ENCODE data around the gene PKP1. TPM values are rescaled to one million over a fixed set of nuclear protein-coding genes. Genes with fewer than 3 reads are reported as not detected.
A peak's percentile ranks its signal among the peaks of the same experiment; 100 is the strongest.

PKP1 gene
- total RNA-seq, 2 donors from 2014 or later: 36.8 to 82.9 TPM

DNA sequence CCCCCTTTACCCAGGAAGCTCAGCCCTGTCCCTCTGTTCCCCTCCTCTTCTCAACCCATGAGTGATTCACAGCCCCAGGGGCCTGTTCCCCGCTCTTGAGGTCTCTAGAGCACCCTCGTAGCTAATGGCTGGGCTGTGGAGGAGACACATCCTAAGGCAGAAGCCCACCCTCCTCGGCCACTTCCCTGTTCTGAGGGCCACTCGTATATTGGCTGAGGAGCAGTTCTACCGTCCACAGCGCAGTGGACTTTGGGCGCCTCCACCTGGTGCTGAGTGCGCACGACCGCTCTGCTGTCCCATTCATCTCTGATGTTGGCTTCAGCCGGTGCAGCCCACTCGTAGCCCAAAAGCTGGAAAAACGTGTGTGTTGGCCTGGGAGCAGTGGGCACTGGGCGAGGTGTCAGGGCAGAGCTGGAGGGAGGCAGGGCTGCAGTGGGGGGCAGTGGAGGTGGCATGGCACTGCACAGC is 24.5 kb upstream of the PKP1 start:
- no peaks in the 10 kb centered on the region for H3K27me3 ChIP-seq (replicated peaks; ENCODE audit: insufficient read depth)
- TF ChIP-seq POLR2A (IDR thresholded peaks at IDR 0.05): no peak
- TF ChIP-seq POLR2AphosphoS5 (IDR thresholded peaks at IDR 0.05): no peak
- TF ChIP-seq, protein P1, sequence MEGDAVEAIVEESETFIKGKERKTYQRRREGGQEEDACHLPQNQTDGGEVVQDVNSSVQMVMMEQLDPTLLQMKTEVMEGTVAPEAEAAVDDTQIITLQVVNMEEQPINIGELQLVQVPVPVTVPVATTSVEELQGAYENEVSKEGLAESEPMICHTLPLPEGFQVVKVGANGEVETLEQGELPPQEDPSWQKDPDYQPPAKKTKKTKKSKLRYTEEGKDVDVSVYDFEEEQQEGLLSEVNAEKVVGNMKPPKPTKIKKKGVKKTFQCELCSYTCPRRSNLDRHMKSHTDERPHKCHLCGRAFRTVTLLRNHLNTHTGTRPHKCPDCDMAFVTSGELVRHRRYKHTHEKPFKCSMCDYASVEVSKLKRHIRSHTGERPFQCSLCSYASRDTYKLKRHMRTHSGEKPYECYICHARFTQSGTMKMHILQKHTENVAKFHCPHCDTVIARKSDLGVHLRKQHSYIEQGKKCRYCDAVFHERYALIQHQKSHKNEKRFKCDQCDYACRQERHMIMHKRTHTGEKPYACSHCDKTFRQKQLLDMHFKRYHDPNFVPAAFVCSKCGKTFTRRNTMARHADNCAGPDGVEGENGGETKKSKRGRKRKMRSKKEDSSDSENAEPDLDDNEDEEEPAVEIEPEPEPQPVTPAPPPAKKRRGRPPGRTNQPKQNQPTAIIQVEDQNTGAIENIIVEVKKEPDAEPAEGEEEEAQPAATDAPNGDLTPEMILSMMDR (IDR thresholded peaks at IDR 0.05): no peak
- WGBS: 92% methylated on average over 14 of the region's 14 CpGs
- no peaks in the 10 kb centered on the region for H3K4me1 ChIP-seq (replicated peaks)
- intact Hi-C loops (cut with DNase I): no loop called here
- H3K36me3 ChIP-seq: no peaks in the 10 kb centered on the region
- H3K9me3 ChIP-seq: no peaks in the 10 kb centered on the region
- no peak overlapping the region for H3K4me3 ChIP-seq
- DNase-seq (ENCODE audit: low spot score): no peak
- H3K27ac ChIP-seq: no peak overlapping the region

DNA sequence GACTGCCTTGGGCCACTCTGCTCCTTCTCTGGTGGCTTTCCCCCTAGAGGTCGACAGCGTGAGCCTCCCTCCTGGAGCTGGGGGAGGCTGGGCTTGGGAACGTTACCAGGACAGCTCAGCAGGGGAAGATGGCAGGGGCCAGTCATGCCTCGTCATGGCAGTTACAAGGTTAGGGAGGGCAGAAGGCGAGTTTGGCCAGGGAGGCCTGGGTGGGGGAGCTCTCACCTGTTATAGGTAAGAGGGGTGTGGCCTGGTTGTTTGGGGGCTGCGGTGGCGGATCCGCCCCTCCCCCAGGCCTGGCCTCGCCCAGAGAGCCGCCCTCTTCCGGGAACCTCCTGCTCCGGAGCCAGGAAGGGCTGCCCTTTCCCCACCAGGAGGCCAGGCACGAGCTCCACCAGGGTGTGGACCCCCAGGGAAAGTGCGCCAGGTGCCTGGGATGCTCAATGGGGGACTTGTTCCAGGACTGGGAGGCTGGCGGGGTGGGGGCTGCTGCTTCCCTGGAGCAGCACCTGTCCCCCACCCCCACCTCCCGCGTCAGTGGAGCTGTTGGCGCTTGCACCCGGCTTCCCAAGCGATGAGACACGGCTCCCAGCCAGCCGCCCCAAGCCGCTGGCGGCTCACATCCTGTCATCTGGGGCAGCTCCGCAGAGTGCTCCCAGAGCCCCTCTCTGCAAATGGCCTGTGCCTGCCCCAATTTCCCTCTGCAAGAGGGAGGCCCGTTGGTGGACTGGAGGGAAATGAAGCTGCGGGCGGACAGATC is 23.6 kb upstream of the PKP1 start:
- H3K27ac ChIP-seq: no peak overlapping the region
- TF ChIP-seq, protein P1 (IDR thresholded peaks at IDR 0.05): peak in 1 of 4 experiments; percentile 42
- TF ChIP-seq POLR2AphosphoS5 (IDR thresholded peaks at IDR 0.05): no peak
- no peaks in the 10 kb centered on the region for H3K27me3 ChIP-seq (replicated peaks; ENCODE audit: insufficient read depth)
- no peaks in the 10 kb centered on the region for H3K9me3 ChIP-seq
- intact Hi-C loops (cut with DNase I): no loop called here
- H3K4me1 ChIP-seq (replicated peaks): no peaks in the 10 kb centered on the region
- 10% methylated on average over 23 of the region's 28 CpGs for WGBS
- no peaks in the 10 kb centered on the region for H3K36me3 ChIP-seq
- DNase-seq (ENCODE audit: low spot score): peak; percentile 43
- H3K4me3 ChIP-seq: no peak overlapping the region

DNA sequence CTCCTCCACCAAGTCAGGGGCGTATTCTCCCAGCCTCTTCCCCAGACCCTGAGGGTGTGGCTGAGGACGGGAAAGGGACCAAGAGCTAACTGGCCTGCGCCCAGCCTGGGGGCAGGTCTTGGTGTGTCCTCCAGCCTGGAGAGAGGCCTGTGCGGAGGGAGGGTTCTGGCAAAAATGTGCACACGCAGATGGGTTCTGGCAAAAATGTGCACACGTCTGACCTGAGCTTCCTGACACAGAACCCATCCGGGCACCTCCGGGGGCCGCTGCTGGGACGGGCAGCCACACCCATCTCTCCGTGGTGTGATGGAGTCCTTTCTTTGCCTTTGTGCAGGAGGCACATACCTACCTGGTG is 23.1 kb upstream of the PKP1 start:
- DNase-seq (ENCODE audit: low spot score): no peak
- WGBS: 8% methylated on average over 11 of the region's 11 CpGs
- no peaks in the 10 kb centered on the region for H3K36me3 ChIP-seq
- H3K4me3 ChIP-seq: no peak overlapping the region
- no peaks in the 10 kb centered on the region for H3K9me3 ChIP-seq
- TF ChIP-seq POLR2AphosphoS5 (IDR thresholded peaks at IDR 0.05) (no peak), POLR2A (IDR thresholded peaks at IDR 0.05) (no peak)
- TF ChIP-seq, protein P1 (IDR thresholded peaks at IDR 0.05): no peak
- no peak overlapping the region for H3K27ac ChIP-seq
- intact Hi-C loops (cut with DNase I): no loop called here
- no peaks in the 10 kb centered on the region for H3K4me1 ChIP-seq (replicated peaks)
- H3K27me3 ChIP-seq (replicated peaks; ENCODE audit: insufficient read depth): no peaks in the 10 kb centered on the region

GRCh38 chr1:201260648-201261311 is 22.5 kb upstream of the PKP1 start:
- no peak for DNase-seq (ENCODE audit: low spot score)
- WGBS: 84% methylated on average over 8 of the region's 8 CpGs
- no peaks in the 10 kb centered on the region for H3K9me3 ChIP-seq
- H3K4me3 ChIP-seq: no peak overlapping the region
- TF ChIP-seq, protein P1 (IDR thresholded peaks at IDR 0.05): no peak
- TF ChIP-seq POLR2A (IDR thresholded peaks at IDR 0.05): no peak
- no peak for TF ChIP-seq POLR2AphosphoS5 (IDR thresholded peaks at IDR 0.05)
- H3K4me1 ChIP-seq (replicated peaks): no peaks in the 10 kb centered on the region
- H3K27ac ChIP-seq: no peak overlapping the region
- intact Hi-C loops (cut with DNase I): no loop called here
- no peaks in the 10 kb centered on the region for H3K36me3 ChIP-seq
- no peaks in the 10 kb centered on the region for H3K27me3 ChIP-seq (replicated peaks; ENCODE audit: insufficient read depth)
